NCI-H1436 treated with DMSO at 0.1 percent for 48 hours (cell line): Measurements from ENCODE around the gene SCN3B.

Source experiments
- DNase-seq: peaks from one replicate; lab custom pipeline; 2025; lab: John Stamatoyannopoulos, UW

Gene SCN3B

GRCh38 chr11:123653827-123654565 is 428 bp downstream of the SCN3B start:
- DNase-seq = no peak

GRCh38 chr11:123653483-123653826 is 969 bp downstream of the SCN3B start:
- no peak for DNase-seq

- DNase-seq = no peak
Measured at GRCh38 chr11:123652599-123652998, 1.8 kb downstream of the SCN3B start.

GRCh38 chr11:123650901-123651300 is 3.5 kb downstream of the SCN3B start:
- DNase-seq = no peak

- DNase-seq = no peak
Measured at GRCh38 chr11:123645286-123645975, 9.0 kb downstream of the SCN3B start.

- DNase-seq = no peak
Measured at GRCh38 chr11:123642435-123642834, 12.0 kb downstream of the SCN3B start.

GRCh38 chr11:123641495-123641840 is 13.0 kb downstream of the SCN3B start:
- DNase-seq = no peak

GRCh38 chr11:123640677-123641494 is 13.5 kb downstream of the SCN3B start:
- no peak for DNase-seq

- DNase-seq = no peak
Measured at GRCh38 chr11:123640029-123640428, 14.4 kb downstream of the SCN3B start.

- no peak for DNase-seq
Measured at GRCh38 chr11:123630126-123630608, 24.3 kb downstream of the SCN3B start.

GRCh38 chr11:123628936-123629683 is 25.3 kb downstream of the SCN3B start:
- no peak for DNase-seq

GRCh38 chr11:123624974-123625373 is 29.4 kb downstream of the SCN3B start:
- no peak for DNase-seq

GRCh38 chr11:123622576-123622975 is 31.8 kb downstream of the SCN3B start:
- no peak for DNase-seq

GRCh38 chr11:123616505-123617198 is 37.8 kb downstream of the SCN3B start:
- DNase-seq = no peak

GRCh38 chr11:123611698-123612097 is 42.7 kb downstream of the SCN3B start:
- DNase-seq = no peak

- DNase-seq = no peak
Measured at GRCh38 chr11:123608945-123609344, 45.5 kb downstream of the SCN3B start.

- DNase-seq = no peak
Measured at GRCh38 chr11:123608371-123608770, 46.1 kb downstream of the SCN3B start.

GRCh38 chr11:123607781-123608180 is 46.6 kb downstream of the SCN3B start:
- DNase-seq = no peak

GRCh38 chr11:123603666-123604065 is 50.8 kb downstream of the SCN3B start:
- DNase-seq = no peak

GRCh38 chr11:123601743-123602142 is 52.7 kb downstream of the SCN3B start:
- DNase-seq = no peak

GRCh38 chr11:123601136-123601535 is 53.3 kb downstream of the SCN3B start:
- no peak for DNase-seq
